GM18909 (cell line): ENCODE measurements around the gene MMEL1.
"Not testable (repeated sequence)": the region's sequence is repeated elsewhere in the genome, so short reads cannot be mapped to it uniquely, and the experiment has no call there.

ENCODE experiments used
- ATAC-seq: cut with Tn5 transposase; IDR thresholded peaks from one replicate; pipeline ENCODE4 v1.9.1; 2021; ENCODE audit warnings: mild to moderate bottlenecking; ENCODE audit not compliant: unreplicated experiment, poor library complexity

Gene MMEL1, protein sequence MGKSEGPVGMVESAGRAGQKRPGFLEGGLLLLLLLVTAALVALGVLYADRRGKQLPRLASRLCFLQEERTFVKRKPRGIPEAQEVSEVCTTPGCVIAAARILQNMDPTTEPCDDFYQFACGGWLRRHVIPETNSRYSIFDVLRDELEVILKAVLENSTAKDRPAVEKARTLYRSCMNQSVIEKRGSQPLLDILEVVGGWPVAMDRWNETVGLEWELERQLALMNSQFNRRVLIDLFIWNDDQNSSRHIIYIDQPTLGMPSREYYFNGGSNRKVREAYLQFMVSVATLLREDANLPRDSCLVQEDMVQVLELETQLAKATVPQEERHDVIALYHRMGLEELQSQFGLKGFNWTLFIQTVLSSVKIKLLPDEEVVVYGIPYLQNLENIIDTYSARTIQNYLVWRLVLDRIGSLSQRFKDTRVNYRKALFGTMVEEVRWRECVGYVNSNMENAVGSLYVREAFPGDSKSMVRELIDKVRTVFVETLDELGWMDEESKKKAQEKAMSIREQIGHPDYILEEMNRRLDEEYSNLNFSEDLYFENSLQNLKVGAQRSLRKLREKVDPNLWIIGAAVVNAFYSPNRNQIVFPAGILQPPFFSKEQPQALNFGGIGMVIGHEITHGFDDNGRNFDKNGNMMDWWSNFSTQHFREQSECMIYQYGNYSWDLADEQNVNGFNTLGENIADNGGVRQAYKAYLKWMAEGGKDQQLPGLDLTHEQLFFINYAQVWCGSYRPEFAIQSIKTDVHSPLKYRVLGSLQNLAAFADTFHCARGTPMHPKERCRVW

DNA sequence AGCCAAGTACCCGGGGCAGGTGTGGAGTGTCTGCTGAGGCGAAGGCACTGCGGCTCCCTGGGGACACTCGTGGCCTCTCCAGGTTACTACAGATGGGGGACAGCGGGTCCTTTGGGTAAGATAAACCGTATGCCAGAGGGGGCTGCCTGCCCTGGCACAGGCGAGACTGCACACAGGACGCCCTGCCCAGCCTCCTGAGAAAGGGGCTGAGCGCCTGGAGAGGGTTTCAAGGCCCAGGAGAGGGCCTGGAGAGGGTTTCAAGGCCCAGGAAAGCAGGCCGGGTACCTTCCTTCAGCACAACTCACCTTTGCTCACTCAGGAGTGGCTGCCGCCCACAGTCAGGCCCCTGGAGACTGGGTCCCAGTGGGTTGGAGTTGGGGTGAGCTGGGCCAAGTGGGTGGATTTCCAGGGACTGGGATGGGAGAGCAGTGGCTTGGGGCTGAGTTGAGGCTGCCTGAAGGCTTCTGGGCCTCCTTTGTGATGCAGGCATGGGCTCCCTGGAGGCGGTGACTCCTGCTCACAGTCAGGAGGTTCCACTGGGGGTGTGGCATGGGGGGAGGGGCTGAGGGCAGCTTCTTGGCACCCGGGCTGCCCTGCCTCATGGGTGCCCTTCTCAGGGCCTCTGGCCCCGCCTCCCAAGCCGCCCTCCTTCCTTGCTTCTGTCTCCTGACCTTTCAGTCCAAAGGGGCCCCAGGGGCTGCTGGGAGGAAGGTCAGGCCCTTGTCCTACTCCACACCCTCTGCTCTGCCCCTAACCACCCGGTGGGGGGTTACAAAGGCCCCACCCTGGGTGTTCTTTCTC is at the start of gene MMEL1:
MMEL1 (minus strand) TSS at position 456 of the 801 bp plus-strand sequence. CDS start 3,532 bp downstream, outside the sequence.
- ATAC-seq = no peak

- ATAC-seq = not testable (repeated sequence)
These were observed 43.9 kb upstream of the MMEL1 start for GRCh38 chr1:2676726-2677125.

DNA sequence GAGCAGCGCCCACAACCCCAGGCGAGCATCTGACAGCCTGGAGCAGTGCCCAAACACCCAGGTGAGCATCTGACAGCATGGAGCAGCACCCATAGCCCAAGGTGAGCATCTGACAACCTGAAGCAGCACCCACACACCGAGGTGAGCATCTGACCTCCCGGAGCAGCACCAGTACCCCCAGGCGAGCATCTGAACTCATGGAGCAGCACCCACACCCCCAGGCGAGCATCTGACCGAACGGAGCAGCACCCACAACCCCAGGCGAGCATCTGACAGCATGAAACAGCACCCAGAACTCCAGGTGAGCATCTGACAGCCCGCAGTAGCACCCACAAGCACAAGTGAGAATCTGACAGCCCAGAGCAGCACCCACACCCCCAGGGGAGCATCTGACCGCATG is 38.8 kb upstream of the MMEL1 start:
- not testable (repeated sequence) for ATAC-seq

DNA sequence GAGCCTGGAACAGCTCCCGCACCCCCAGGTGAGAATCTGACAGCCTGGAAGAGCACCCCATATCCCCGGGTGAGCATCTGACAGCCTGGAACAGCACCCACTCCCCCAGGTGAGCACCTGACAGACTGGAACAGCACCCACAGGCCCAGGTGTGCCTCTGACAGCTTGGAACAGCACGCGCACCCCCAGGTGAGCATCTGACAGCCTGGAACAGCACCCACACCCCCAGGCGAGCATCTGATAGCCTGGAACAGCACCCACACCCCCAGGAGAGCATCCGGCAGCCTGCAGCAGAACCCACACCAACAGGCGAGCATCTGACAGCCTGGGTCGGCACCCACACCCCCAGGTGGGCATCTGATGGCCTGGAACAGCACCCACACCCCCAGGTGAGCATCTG is 27.0 kb upstream of the MMEL1 start:
- ATAC-seq = not testable (repeated sequence)

- ATAC-seq = not testable (repeated sequence)
These were observed 25.1 kb upstream of the MMEL1 start for GRCh38 chr1:2657909-2658308.

DNA sequence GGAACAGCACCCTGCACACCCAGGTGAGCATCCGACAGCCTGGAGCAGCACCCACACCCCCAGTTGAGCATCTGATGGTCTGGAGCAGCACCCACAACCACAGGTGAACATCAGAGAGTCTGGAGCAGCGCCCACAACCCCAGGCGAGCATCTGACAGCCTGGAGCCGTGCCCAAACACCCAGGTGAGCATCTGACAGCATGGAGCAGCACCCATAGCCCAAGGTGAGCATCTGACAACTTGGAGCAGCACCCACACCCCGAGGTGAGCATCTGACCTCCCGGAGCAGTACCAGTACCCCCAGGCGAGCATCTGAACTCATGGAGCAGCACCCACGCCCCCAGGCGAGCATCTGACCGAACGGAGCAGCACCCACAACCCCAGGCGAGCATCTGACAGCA is 24.3 kb upstream of the MMEL1 start:
- ATAC-seq = not testable (repeated sequence)

DNA sequence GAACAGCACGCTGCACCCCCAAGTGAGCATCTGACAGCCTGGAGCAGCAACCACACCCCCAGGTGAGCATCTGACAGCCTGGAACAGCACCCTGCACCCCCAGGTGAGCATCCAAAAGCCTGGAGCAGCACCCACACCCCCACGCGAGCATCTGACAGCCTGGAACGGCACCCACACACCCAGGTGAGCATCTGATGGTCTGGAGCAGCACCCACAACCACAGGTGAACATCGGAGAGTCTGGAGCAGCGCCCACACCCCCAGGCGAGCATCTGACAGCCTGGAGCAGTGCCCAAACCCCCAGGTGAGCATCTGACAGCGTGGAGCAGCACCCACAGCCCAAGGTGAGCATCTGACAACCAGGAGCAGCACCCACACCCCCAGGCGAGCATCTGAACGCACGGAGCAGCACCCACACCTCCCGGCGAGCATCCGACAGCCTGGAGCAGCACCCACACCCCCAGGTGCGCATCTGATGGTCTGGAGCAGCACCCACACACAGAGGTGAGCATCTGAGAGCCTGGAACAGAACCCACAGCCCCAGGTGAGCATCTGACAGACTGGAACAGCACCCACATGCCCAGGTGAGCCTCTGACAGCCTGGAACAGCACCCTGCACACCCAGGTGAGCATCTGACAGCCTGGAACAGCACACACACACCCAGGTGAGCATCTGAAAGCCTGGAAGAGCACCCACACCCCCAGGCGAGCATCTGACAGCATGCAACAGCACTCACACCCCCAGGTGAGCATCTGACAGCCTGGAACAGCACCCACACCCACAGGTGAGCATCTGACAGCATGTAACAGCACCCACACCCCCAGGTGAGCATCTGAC is 23.0 kb upstream of the MMEL1 start:
- not testable (repeated sequence) for ATAC-seq

GRCh38 chr1:2654443-2654948 is 21.7 kb upstream of the MMEL1 start:
- ATAC-seq = not testable (repeated sequence)

- ATAC-seq = not testable (repeated sequence)
These were observed 21.1 kb upstream of the MMEL1 start for GRCh38 chr1:2653741-2654442.

DNA sequence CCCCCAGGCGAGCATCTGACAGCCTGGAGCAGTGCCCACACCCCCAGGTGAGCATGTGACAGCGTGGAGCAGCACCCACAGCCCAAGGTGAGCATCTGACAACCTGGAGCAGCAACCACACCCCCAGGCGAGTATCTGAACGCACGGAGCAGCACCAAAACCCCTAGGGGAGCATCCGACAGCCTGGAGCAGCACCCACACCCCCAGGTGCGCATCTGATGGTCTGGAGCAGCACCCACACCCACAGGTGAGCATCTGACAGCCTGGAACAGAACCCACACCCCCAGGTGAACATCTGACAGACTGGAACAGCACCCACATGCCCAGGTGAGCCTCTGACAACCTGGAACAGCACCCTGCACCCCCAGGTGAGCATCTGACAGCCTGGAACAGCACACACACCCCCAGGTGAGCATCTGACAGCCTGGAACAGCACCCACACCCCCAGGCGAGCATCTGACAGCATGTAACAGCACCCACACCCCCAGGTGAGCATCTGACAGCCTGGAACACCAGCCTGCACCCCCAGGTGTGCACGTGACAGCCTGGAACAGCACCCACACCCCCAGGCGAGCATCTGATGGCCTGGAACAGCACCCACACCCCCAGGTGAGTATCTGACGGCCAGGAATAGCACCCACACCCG is 20.2 kb upstream of the MMEL1 start:
- not testable (repeated sequence) for ATAC-seq

DNA sequence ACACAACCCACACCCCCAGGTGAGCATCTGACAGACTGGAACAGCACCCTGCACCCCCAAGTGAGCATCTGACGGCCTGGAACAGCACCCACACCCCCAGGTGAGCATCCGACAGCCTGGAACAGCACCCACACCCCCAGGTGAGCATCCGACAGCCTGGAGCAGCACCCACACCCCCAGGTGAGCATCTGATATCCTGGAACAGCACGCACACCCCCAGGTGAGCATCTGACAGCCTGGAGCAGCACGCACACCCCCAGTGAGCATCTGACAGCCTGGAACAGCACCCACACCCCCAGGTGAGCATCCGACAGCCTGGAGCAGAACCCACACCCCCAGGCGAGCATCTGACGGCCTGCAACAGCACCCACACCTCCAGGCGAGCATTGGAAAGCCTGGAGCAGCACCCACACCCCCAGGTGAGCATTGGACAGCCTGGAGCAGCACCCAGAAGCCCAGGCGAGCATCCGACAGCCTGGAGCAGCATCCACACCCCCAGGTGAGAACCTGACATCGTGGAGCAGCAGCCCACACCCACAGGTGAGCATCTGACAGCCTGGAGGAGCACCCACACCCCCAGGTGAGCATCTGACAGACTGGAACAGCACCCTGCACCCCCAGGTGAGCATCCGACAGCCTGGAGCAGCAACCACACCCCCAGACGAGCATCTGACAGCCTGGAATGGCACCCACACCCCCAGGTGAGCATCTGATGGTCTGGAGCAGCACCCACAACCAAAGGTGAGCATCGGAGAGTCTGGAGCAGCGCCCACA is 19.5 kb upstream of the MMEL1 start:
- not testable (repeated sequence) for ATAC-seq

DNA sequence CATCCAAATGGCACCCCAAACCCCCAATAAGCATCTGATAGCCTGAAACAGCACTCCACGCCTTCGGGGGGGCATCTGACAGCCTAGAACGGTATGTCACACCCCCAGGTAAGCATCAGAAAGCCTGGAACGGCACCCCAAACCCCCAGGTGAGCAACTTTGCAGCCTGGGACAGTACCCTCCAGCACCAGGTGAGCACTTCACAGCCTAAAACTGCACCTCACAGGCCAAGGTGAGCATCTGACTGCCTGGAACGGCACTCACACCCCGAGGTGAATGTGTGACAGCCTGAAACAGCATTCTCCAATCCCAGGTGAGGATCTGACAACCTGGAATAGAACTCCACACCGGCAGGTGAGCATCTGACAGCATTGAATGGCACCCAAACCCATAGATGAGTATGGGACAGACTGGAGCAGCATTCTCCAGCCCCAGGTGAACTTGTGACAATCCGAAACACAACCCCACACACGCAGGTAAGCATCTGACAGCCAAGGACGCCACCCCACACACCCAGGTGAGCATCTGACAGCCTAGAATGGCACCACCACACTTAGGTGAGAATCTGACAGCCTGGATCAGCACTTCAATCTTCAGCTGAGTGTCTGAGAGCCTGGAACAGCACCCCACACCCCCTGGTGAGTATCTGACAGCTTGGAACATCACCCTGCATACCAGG is 18.3 kb upstream of the MMEL1 start:
- ATAC-seq = no peak

- ATAC-seq = no peak
These were observed 14.0 kb upstream of the MMEL1 start for GRCh38 chr1:2646837-2647236.

DNA sequence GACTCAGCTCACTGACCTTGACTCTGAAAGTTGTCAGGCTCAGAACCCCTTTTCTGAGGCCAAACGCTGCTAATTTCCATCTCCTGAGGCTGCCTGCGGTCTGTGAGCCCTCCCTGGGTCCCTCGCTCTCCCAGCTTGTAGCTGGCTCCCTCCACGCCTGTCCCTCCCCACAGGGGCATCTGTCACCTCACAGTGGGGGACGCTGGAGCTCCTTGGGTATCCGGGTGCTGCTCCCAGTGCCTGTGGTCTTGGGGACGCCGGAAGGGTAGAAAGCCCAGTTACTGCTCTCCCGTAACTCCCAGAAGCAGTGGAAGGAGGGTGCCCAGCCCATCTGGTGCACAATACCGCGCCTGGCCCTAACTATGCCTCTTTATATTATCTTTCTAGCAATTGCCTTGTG is 13.0 kb upstream of the MMEL1 start:
- ATAC-seq = no peak

DNA sequence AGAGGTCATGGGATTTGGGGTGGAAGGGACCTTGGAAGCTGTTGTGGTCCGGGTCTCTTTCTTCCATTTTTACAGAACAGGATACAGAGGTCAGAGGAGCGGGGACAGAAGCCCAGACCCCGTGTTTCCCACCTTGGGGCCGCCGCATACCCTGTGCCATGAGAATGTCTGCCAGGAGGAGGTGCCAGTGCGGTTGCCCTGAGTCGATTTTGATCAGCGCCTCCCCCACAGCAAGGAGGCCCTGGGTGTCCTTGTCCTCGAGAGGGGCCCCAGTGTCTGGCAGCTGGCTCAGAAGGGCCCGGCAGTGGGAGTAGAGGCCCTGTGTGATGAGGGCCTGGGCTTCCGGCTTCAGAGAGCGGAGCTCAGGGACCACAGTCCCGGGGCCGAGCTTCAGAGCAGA is 12.3 kb upstream of the MMEL1 start:
- ATAC-seq = no peak

- ATAC-seq = no peak
These were observed 11.8 kb upstream of the MMEL1 start for GRCh38 chr1:2644591-2645101.

DNA sequence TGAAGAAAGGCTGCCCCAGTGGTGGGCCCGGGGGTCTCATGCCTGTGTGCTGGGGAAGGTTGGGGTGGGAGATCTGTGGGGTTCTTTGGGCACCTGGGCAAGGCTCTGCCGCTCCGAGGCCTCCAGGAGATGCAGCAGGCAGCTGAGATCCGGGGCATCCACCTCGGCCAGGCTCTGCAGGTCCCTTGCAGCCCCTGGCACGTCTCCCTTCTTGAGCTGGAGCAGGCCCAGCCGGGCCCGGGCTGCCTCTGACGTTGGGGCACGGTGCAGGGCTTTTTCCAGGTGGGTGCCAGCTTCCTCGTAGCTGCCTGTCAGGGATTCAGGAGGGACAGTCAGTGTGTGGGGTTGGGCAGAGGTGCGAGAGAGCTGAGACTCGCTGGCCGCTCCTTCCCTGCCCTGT is 11.4 kb upstream of the MMEL1 start:
- no peak for ATAC-seq
